Choroid plexus epithelial cell (primary cell): ENCODE data around the gene IL25.
A peak's percentile ranks its signal among the peaks of the same experiment; 100 is the strongest.

Experiments used
- DNase-seq: peaks from one replicate; pipeline ENCODE4 v3.0.0-alpha.2; 2010; ENCODE audit warnings: low read depth
- H3K4me3 ChIP-seq: 2 replicates; pipeline ENCODE4 v1.5.1; 2011; ENCODE audit warnings: low read depth, mild to moderate bottlenecking, control low read depth, low read length, moderate library complexity
- TF ChIP-seq, protein P1 (sequence below): conservative IDR thresholded peaks from 2 replicates; pipeline ENCODE4 v1.5.1; 2011; ENCODE audit warnings: low read depth, mild to moderate bottlenecking, control low read depth, inconsistent platforms, low read length, moderate library complexity

IL25 gene

DNA sequence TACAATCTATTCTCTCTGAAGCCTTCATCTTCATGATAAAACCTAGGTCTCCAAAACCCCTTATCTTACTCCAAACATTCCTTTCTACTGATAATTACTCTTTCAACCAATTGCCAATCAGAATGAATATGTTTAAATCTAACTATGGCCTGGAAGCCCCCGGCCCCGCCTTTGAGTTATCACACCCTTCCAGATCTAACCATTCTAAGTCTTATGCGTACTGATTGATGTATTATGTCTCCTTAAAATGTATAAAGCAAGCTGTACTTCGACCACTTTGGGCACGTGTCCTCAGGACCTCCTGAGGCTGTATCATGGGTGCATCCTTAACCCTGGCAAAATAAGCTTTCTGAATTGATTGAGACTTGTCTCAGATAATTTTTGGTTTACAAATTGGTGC lies 37.0 kb upstream of the IL25 start:
- TF ChIP-seq, protein P1, sequence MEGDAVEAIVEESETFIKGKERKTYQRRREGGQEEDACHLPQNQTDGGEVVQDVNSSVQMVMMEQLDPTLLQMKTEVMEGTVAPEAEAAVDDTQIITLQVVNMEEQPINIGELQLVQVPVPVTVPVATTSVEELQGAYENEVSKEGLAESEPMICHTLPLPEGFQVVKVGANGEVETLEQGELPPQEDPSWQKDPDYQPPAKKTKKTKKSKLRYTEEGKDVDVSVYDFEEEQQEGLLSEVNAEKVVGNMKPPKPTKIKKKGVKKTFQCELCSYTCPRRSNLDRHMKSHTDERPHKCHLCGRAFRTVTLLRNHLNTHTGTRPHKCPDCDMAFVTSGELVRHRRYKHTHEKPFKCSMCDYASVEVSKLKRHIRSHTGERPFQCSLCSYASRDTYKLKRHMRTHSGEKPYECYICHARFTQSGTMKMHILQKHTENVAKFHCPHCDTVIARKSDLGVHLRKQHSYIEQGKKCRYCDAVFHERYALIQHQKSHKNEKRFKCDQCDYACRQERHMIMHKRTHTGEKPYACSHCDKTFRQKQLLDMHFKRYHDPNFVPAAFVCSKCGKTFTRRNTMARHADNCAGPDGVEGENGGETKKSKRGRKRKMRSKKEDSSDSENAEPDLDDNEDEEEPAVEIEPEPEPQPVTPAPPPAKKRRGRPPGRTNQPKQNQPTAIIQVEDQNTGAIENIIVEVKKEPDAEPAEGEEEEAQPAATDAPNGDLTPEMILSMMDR = no peak
- no peak for DNase-seq
- no peak overlapping the region for H3K4me3 ChIP-seq

DNA sequence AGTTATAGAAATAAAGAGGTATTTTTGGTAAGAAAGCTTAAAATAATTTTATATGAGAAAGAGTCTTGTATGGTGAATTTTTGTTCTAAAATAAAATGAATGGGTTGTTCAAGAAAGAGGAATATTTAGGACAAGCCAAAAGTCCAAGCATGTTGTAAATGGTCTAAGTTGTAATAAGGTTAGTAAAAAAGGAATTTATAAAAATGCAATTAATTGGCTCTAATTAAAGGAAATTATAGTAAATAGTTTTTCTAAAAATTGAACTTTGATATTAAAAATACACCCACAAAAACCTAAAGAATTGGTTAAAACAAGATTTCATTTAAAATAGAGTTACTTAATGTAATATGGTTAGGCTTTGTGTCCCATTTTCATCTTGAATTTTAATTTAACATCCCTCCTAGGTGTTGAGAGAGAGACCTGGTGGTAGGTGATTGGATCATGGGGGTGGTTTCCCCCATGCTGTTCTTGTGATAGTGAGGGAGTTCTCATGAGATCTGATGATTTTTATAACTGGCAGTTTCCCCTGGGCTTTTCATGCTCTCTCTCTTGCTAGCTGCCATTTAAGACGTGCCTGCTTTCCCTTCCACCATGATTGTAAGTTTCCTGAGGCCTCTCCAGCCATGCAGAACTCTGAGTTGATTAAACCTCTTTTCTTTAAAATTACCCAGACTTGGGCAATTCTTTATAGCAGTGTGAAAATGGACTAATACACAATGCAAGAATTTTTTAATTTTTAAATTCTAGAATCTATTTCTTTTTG lies 32.9 kb upstream of the IL25 start:
- no peak overlapping the region for H3K4me3 ChIP-seq
- DNase-seq = no peak
- TF ChIP-seq, protein P1 = no peak

DNA sequence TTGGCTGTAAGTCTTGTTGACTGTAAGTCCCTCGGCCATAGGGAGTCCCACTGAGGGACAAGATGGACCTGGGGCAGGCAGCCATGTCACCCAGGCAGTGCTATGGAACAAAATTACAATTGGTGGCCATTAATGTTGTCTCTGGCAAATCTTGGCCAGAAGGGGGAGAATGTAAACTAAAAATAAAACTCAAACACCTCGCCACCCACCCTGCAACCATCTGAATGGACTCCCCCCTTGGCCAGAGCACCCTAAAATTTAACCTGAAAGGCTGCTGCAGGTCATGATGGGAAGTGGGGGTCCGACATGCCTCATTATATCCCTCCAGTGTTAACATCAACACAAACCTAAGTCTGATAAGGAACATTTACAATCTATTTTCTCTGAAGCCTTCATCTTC lies 28.1 kb upstream of the IL25 start:
- DNase-seq = no peak
- H3K4me3 ChIP-seq = no peak overlapping the region
- TF ChIP-seq, protein P1 = peak; percentile 41

DNA sequence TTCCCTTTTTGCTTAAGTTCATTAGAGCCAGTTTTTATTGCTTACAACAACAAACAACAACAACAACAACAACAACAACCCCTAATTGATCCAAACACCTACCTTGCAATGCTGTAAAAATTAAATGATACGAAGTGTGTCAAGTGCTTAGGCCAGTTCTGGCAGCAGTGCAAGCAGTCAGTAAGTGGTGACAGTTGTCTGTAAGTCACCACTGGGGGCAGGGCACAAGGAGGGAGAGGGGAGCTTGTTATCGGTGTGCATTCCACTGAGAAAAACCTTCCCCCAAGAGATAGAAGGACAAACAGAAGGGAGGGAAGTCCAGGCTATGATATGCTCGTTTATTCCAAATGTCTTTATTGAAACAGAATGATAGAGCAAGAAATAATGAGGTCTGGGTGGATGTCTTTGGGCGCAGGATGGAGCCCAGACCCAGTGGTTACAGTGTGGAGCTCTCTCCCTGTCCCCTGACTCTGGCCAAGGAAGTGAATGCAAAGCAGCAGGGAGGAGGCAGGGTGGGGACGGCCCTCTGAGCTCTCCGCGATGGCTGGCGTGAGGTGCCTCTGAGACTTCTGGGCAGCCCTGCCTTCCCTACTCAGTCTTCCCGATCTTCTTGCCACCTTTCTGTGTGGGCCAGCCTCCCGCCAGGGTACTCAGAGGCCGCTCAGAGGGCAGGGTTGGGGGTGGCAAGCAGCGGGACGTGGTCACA lies 26.5 kb upstream of the IL25 start:
- no peak for DNase-seq
- H3K4me3 ChIP-seq = no peak overlapping the region
- TF ChIP-seq, protein P1 = no peak

DNA sequence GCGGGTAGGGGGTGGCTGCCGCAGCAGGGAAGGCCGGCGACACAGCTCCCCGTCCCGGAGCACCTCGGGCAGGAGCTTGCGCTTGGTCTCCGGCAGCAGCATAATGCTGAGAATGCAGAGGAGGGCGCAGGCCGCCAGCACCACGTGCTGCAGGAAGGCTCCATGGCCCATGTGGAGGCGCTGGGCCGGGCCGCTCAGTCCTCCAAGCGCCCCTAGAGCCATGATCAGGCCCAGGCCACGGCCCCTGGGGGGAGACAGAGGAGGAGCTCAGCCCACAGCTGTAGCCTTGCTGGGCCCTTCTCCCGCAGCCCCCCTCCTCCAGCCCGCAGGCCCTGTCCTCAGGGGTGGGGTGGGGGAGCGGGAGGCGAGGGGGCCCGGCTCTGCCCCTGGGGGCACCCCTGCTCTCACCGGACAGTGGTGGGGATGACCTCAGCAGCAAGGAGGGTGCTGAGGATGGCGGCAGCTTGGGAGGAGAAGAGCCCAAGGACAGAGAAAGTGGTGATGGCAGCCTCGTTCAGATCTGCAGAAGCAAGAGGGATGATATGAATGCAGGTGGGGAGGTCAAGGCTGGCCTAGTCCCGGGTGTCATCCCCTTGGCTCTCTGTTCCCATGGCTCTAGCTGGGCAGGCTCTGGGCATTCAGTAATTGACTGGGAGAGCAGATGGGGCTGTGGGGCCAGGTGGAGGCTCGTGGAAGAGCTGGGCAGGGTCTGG lies 25.8 kb upstream of the IL25 start:
- H3K4me3 ChIP-seq = no peak overlapping the region
- TF ChIP-seq, protein P1 = no peak
- DNase-seq = no peak

DNA sequence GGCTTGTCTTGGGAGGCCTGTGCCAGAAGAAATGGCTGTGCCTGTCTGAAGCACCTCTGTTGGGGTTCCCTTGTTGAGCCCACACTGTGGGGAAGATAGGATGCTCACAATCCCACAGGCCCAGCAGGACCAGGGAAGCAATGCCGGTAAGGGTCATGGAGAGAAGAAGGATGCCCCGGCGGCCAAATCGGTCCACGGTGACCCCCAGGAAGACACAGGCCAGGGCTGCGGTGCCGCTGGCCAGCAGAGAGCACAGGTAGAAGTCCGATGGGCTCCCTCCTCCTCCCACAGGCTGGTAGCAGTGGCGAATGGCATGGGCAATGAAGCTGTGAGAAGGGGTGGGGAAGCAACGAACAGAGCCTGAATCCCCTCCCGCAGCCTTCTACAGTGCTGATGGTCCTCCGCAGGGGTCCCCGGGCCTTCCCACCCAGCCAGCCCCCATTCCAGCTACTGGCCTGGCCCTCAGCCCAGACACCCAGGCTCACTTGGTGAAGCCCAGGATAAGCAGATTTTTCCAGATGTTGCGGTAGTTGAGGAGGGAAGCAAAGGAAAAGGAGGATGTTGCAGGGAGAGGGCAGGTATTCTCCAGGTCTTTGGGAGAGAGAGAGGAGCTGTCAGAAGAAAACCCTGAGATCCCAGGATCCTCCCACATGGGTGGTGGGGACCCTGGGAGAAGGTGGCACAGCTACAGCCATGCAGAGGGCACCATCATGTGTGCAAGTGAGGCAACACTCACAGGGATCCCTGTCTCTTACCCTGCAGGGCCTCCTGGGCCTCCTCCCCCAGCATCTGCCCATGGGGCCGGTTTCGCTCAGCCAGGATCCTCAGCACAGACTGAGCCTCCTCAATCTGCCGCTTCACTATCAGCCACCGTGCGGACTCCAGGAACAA lies 25.0 kb upstream of the IL25 start:
- TF ChIP-seq, protein P1 = no peak
- DNase-seq = no peak
- H3K4me3 ChIP-seq = no peak overlapping the region
